Adrenal gland (tissue), 12 donors: ENCODE measurements around the gene GSTM3. TPM values are rescaled to one million over a fixed set of nuclear protein-coding genes. Genes with fewer than 3 reads are reported as not detected.

Source experiments
- DNase-seq, 7 donors: peaks; one replicate each; pipeline ENCODE4 v3.0.0-alpha.2; 2019 to 2020
- H3K27ac ChIP-seq, 5 donors: fragments of 200-600 bp; sonication (generic) in 4 of 5; 1 replicate in 3 of 5; 2 replicates in 2 of 5; pipeline versions ENCODE4 v1.5.1 to v1.8.0; 2016 to 2020; ENCODE audit warnings: mild to moderate bottlenecking in 1 of 5
- H3K27me3 ChIP-seq: fragments of 200-600 bp; 2 replicates; pipeline ENCODE4 v1.8.0; 2021
- H3K36me3 ChIP-seq, 2 donors: fragments of 200-600 bp; replicated peaks in 1 of 2; 1 replicate in 1 of 2; 2 replicates in 1 of 2; pipeline versions ENCODE4 v1.5.1 to v1.8.0; 2018 to 2022
- H3K4me1 ChIP-seq, 2 donors: fragments of 200-600 bp; replicated peaks in 1 of 2; 1 replicate in 1 of 2; 2 replicates in 1 of 2; pipeline versions ENCODE4 v1.5.1 to v1.8.0; 2018 to 2021
- H3K4me3 ChIP-seq, 4 donors: fragments of 200-600 bp; sonication (generic) in 3 of 4; one replicate each; pipeline ENCODE4 v1.5.1; 2016 to 2018
- H3K9me3 ChIP-seq, 3 donors: fragments of 200-600 bp; sonication (generic) in 1 of 3; replicated peaks in 1 of 3; 1 replicate in 2 of 3; 2 replicates in 1 of 3; pipeline versions ENCODE4 v1.5.1 to v1.8.0; 2016 to 2021
- POLR2A ChIP-seq, 2 donors: fragments of 450-650 bp; IDR thresholded peaks; one replicate each; pipeline ENCODE4 v1.6.1; 2017; ENCODE audit warnings: antibody characterized with exemption in 2 of 2, mild to moderate bottlenecking in 2 of 2, moderate library complexity in 1 of 2
- WGBS, 4 donors: extraction: QIAGEN DNeasy Blood & Tissue Kit in 2 of 4; methylation state at CpG; one replicate each; pipeline versions ENCODE4 v1.1.5 to v1.1.7; 2013 to 2017; 5-methylcytosine and 5-hydroxymethylcytosine counted together
- intact Hi-C, 2 donors: fragments of 100-400 bp; cut with DNase I; formaldehyde crosslinking; loops; one replicate each; pipeline versions ENCODE4 v1.14.1 to v1.15.0; 2022 to 2023
- polyA plus RNA-seq, 3 donors: library from polyadenylated mRNA; stranded (reverse); fragments of 200-250 nt in 2 of 3; fragments of 350-450 nt in 1 of 3; fragmentation: Illumina TruSeq in 1 of 3; extraction: RNeasy Lipid Tissue Mini Kit (QIAGEN cat#74804) in 1 of 3; gene quantifications; one replicate each; pipeline ENCODE4 v1.2.3, GENCODE V29; 2013 to 2014
- total RNA-seq, 9 donors: library from RNA; depleted of rRNA in 4 of 9; stranded (reverse); fragments of >200 nt in 4 of 9; fragments of 120-200 nt in 1 of 9; fragmentation: NEBNext Ultra II Directional in 1 of 9; extraction: Animal tissue kit (Norgen Biotek cat#: 25700) in 1 of 9; gene quantifications; one replicate each; pipeline versions ENCODE4 v1.1.0 to v1.2.4, GENCODE V29; 2013 to 2023
- TF ChIP-seq, protein P1 (sequence below), 6 experiments: fragments of 450-650 bp in 4 of 6; fragments of 200-600 bp in 2 of 6; sonication (generic) in 1 of 6; IDR thresholded peaks; 1 replicate in 5 of 6; 2 replicates in 1 of 6; pipeline versions ENCODE4 v1.5.1 to v1.8.0; 2016 to 2021; ENCODE audit warnings: antibody characterized with exemption in 6 of 6, mild to moderate bottlenecking in 2 of 6, moderate library complexity in 1 of 6
- donor health status: healthy with polysubstance abuse.
- donor health status: Bipolar disorder and iron deficiency.
- donor health status: DM: yes; HTN: yes; CAD: no.
- donor health status: DM: no; HTN: no; CAD: no.
- donor health status: DM: no; HTN: no; CAD: no.
- donor health status: DM: yes; HTN: yes; CAD: no.

Gene GSTM3
- total and polyA plus RNA-seq, 12 donors = 14.5 to 117 (median 72.0) TPM

DNA sequence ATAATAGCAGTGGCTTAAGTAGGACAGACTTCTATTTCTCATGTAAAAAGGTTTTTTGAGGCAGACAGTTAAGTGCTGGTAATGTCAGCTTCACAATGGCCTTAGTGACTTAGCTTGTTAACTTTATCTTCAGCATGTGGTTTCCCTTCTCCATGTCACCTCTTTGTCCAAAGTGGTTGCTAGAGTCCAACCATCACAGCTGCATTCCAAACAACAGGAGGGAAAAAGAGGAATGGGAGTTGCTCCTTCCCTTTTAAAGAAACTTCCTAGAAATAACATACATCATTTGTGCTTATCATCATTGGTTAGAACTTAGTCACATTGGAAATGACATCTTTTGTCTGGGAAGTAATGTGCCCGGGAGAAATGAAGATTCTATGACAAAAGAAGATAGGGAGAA lies 18.9 kb downstream of the GSTM3 start:
- no peaks in the 10 kb centered on the region for H3K9me3 ChIP-seq
- no peak for DNase-seq
- no peak overlapping the region for H3K27ac ChIP-seq
- H3K4me1 ChIP-seq = no peaks in the 10 kb centered on the region
- WGBS, 4 donors = 85 to 94% (median 89%) methylated on average over 1 of the region's 1 CpG
- H3K36me3 ChIP-seq = no peaks in the 10 kb centered on the region
- intact Hi-C loops = no loop called here
- H3K27me3 ChIP-seq = no peaks in the 10 kb centered on the region
- H3K4me3 ChIP-seq = no peak overlapping the region
- TF ChIP-seq POLR2A (IDR thresholded peaks at IDR 0.05) = no peak
- TF ChIP-seq, protein P1, sequence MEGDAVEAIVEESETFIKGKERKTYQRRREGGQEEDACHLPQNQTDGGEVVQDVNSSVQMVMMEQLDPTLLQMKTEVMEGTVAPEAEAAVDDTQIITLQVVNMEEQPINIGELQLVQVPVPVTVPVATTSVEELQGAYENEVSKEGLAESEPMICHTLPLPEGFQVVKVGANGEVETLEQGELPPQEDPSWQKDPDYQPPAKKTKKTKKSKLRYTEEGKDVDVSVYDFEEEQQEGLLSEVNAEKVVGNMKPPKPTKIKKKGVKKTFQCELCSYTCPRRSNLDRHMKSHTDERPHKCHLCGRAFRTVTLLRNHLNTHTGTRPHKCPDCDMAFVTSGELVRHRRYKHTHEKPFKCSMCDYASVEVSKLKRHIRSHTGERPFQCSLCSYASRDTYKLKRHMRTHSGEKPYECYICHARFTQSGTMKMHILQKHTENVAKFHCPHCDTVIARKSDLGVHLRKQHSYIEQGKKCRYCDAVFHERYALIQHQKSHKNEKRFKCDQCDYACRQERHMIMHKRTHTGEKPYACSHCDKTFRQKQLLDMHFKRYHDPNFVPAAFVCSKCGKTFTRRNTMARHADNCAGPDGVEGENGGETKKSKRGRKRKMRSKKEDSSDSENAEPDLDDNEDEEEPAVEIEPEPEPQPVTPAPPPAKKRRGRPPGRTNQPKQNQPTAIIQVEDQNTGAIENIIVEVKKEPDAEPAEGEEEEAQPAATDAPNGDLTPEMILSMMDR (IDR thresholded peaks at IDR 0.05) = no peak

DNA sequence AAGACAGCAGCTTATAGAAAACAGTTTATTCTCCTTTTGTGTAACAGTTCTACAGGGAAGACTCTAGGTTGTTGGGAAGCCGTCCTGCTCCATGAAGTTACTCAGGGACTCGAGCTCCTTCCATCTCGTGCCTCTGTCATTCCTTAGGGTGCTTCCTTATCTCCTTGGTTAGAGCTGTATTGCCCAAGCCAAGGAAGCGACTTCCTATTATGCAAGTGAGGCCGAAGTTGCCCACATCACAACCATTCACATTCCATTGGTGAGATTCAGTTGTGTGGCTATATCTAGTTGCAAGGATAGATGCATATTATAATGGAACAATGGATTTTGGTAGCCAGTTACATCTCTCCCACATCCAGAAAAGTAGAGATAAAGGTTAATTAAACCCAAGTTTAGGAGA lies 19.8 kb downstream of the GSTM3 start:
- no peak for DNase-seq
- no peak overlapping the region for H3K4me3 ChIP-seq
- intact Hi-C loops = no loop called here
- WGBS, 4 donors = 74 to 90% (median 81%) methylated on average over 5 of the region's 5 CpGs
- H3K27ac ChIP-seq = no peak overlapping the region
- TF ChIP-seq, protein P1 (IDR thresholded peaks at IDR 0.05) = no peak
- TF ChIP-seq POLR2A (IDR thresholded peaks at IDR 0.05) = no peak
- no peaks in the 10 kb centered on the region for H3K36me3 ChIP-seq
- H3K4me1 ChIP-seq = no peaks in the 10 kb centered on the region
- no peaks in the 10 kb centered on the region for H3K27me3 ChIP-seq
- H3K9me3 ChIP-seq = no peaks in the 10 kb centered on the region

DNA sequence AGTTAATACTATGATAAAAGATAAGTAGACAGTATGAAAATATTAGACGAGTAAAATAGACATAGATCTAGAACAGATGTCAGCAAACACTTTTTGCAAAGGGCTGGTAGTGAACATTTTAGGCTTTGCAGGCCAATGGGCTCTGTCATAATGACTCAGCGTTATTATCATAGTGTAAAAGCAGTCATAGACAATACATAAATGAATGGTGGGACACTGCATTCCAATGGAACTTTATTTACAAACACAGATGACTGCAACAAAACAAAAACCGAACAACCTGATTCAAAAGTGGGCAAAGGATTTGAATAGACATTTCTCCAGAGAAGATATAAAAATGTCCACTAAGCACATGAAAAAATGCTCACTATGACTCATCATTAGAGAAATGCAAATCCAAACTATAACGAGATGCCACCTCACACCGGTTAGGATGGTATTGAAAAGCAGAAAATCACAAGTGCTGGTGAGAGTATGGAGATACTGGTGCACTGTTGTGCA lies 21.5 kb downstream of the GSTM3 start:
- WGBS, 4 donors = 73 to 82% (median 74%) methylated on average over 5 of the region's 5 CpGs
- no peak for DNase-seq
- Histone ChIP-seq H3K27ac (no peak overlapping the region), H3K36me3 (no peaks in the 10 kb centered on the region), H3K9me3 (no peaks in the 10 kb centered on the region), H3K27me3 (no peaks in the 10 kb centered on the region), H3K4me3 (no peak overlapping the region), H3K4me1 (no peaks in the 10 kb centered on the region)
- intact Hi-C loops = no loop called here
- TF ChIP-seq POLR2A (IDR thresholded peaks at IDR 0.05) = no peak
- TF ChIP-seq, protein P1 (IDR thresholded peaks at IDR 0.05) = no peak

- TF ChIP-seq, protein P1 (IDR thresholded peaks at IDR 0.05) = no peak
- TF ChIP-seq POLR2A (IDR thresholded peaks at IDR 0.05) = no peak
- intact Hi-C loops = no loop called here
- DNase-seq = no peak
Observed at GRCh38 chr1:109718495-109718894, 22.3 kb downstream of the GSTM3 start.

More at GRCh38 chr1:109718495-109718894, 22.3 kb downstream of the GSTM3 start:
- WGBS, 4 donors = 83 to 92% (median 88%) methylated on average over 2 of the region's 2 CpGs
- H3K36me3 ChIP-seq = no peaks in the 10 kb centered on the region
- H3K9me3 ChIP-seq = no peaks in the 10 kb centered on the region
- H3K4me3 ChIP-seq = no peak overlapping the region
- H3K27me3 ChIP-seq = no peaks in the 10 kb centered on the region
- no peaks in the 10 kb centered on the region for H3K4me1 ChIP-seq
- no peak overlapping the region for H3K27ac ChIP-seq
